Transverse colon (tissue), 4 donors: ENCODE results near the gene PRR18. TPM values are rescaled to one million over a fixed set of nuclear protein-coding genes. Genes with fewer than 3 reads are reported as not detected.
"Not testable (repeated sequence)": the region's sequence is repeated elsewhere in the genome, so short reads cannot be mapped to it uniquely, and the experiment has no call there.

Experiments used
- DNase-seq: peaks from one replicate; pipeline ENCODE4 v3.0.0-alpha.2; 2019
- H3K27ac ChIP-seq, 4 donors: fragments of 200-600 bp; sonication (generic); 2 replicates each; pipeline ENCODE4 v1.5.1; 2016 to 2018; ENCODE audit warnings: inconsistent platforms in 4 of 4
- H3K27me3 ChIP-seq: fragments of 200-600 bp; sonication (generic); 2 replicates; pipeline ENCODE4 v1.5.1; 2017; ENCODE audit warnings: inconsistent platforms
- H3K36me3 ChIP-seq, 4 donors: fragments of 200-600 bp; sonication (generic); 2 replicates each; pipeline ENCODE4 v1.5.1; 2017 to 2019; ENCODE audit warnings: inconsistent platforms in 4 of 4
- H3K4me1 ChIP-seq, 4 donors: fragments of 200-600 bp; sonication (generic); 2 replicates each; pipeline ENCODE4 v1.5.1; 2017 to 2020; ENCODE audit warnings: inconsistent platforms in 4 of 4
- H3K4me3 ChIP-seq, 4 donors: fragments of 200-600 bp; sonication (generic); 1 replicate in 1 of 4; 2 replicates in 3 of 4; pipeline versions ENCODE4 v1.5.1 to v1.6.1; 2017 to 2019; ENCODE audit warnings: inconsistent platforms in 4 of 4
- H3K9me3 ChIP-seq, 2 donors: fragments of 200-600 bp; sonication (generic); 2 replicates each; pipeline ENCODE4 v1.5.1; 2017 to 2019; ENCODE audit warnings: inconsistent platforms in 2 of 2
- CTCF ChIP-seq, 5 experiments: fragments of 200-600 bp in 3 of 5; fragments of 450-650 bp in 2 of 5; sonication (generic) in 3 of 5; IDR thresholded peaks; 1 replicate in 2 of 5; 2 replicates in 3 of 5; pipeline ENCODE4 v1.5.1; 2016 to 2017; ENCODE audit warnings: antibody characterized with exemption in 5 of 5, inconsistent platforms in 3 of 5, mild to moderate bottlenecking in 2 of 5, moderate library complexity in 1 of 5
- EP300 ChIP-seq: sonication (generic); formaldehyde crosslinking; IDR thresholded peaks from one replicate; pipeline ENCODE4 v1.6.1; 2017; ENCODE audit warnings: antibody characterized with exemption, low read depth
- POLR2A ChIP-seq: fragments of 450-650 bp; IDR thresholded peaks from one replicate; pipeline ENCODE4 v1.6.1; 2016; ENCODE audit warnings: antibody characterized with exemption, mild to moderate bottlenecking, moderate library complexity
- POLR2AphosphoS5 ChIP-seq, 3 donors: sonication (generic); formaldehyde crosslinking; IDR thresholded peaks; one replicate each; pipeline ENCODE4 v1.6.1; 2016; ENCODE audit warnings: antibody characterized with exemption in 3 of 3
- WGBS, 2 donors: methylation state at CpG; one replicate each; pipeline ENCODE4 v1.1.5; 2018; ENCODE audit warnings: low coverage in 1 of 2; 5-methylcytosine and 5-hydroxymethylcytosine counted together
- in situ Hi-C, 4 donors: fragments of 200-750 bp; cut with MboI; loops; one replicate each; pipeline versions ENCODE4 v1.15.0 to v1.15.1; 2017; ENCODE audit warnings: low sequenced_read_pairs in 3 of 4, low pct_ligation_motif_present in 1 of 4, low pct_unique_long_range_greater_than_20kb in 1 of 4
- intact Hi-C: fragments of 100-400 bp; cut with DNase I; formaldehyde crosslinking; loops from one replicate; pipeline ENCODE4 v1.15.1; 2023; ENCODE audit warnings: low total_unique reads
- total RNA-seq, 4 donors: library from RNA; depleted of rRNA; stranded (reverse); fragments of >200 nt; gene quantifications; one replicate each; pipeline ENCODE4 v1.1.0, GENCODE V29; 2016

PRR18 gene
- total RNA-seq, 4 donors from 2014 or later = not detected

GRCh38 chr6:166346965-166347364 is 38.8 kb upstream of the PRR18 start:
- H3K27ac ChIP-seq = no peak overlapping the region
- TF ChIP-seq POLR2AphosphoS5 (IDR thresholded peaks at IDR 0.05) (no peak), EP300 (no peak), CTCF (IDR thresholded peaks at IDR 0.05) (no peak), POLR2A (no peak)
- peaks cover 0 to 5% of the 10 kb centered on the region in 2 donors for H3K9me3 ChIP-seq
- H3K36me3 ChIP-seq = no peaks in the 10 kb centered on the region
- H3K27me3 ChIP-seq = no peaks in the 10 kb centered on the region
- H3K4me1 ChIP-seq = peaks cover 3 to 13% (median 7%) of the 10 kb centered on the region in 4 donors
- intact Hi-C loops (no loop called here), in situ Hi-C loops (no loop called here)
- no peak for DNase-seq
- H3K4me3 ChIP-seq = no peak overlapping the region

- TF ChIP-seq POLR2A (no peak), EP300 (no peak), POLR2AphosphoS5 (IDR thresholded peaks at IDR 0.05) (no peak), CTCF (IDR thresholded peaks at IDR 0.05) (no peak)
- H3K36me3 ChIP-seq = no peaks in the 10 kb centered on the region
- H3K27ac ChIP-seq = no peak overlapping the region
- in situ Hi-C loops (no loop called here), intact Hi-C loops (no loop called here)
- no peak for DNase-seq
- peaks cover 0 to 5% of the 10 kb centered on the region in 2 donors for H3K9me3 ChIP-seq
- WGBS, 2 donors = 83% methylated on average over 3 of the region's 3 CpGs; no CpG with 5 or more reads in 1 of the 2 donors
- peaks cover under 1 to 11% (median 7%) of the 10 kb centered on the region in 4 donors for H3K4me1 ChIP-seq
- no peaks in the 10 kb centered on the region for H3K27me3 ChIP-seq
- no peak overlapping the region for H3K4me3 ChIP-seq
Observed at GRCh38 chr6:166346449-166346848, 38.3 kb upstream of the PRR18 start.

- H3K4me3 ChIP-seq, H3K9me3 ChIP-seq, H3K27me3 ChIP-seq, in situ Hi-C loops, H3K36me3 ChIP-seq, intact Hi-C loops, H3K27ac ChIP-seq, DNase-seq: not testable (repeated sequence)
- H3K4me1 ChIP-seq = peaks cover 8 to 19% (median 15%) of the 10 kb centered on the region in 4 donors
- WGBS, 2 donors = 83 to 89% methylated on average over 6 to 9 of the region's 9 CpGs
Observed at GRCh38 chr6:166345672-166346071, 37.5 kb upstream of the PRR18 start.

GRCh38 chr6:166344921-166345320 is 36.7 kb upstream of the PRR18 start:
- H3K27ac ChIP-seq, H3K4me3 ChIP-seq, H3K27me3 ChIP-seq, DNase-seq, H3K9me3 ChIP-seq, H3K36me3 ChIP-seq, in situ Hi-C loops, intact Hi-C loops: not testable (repeated sequence)
- H3K4me1 ChIP-seq = peaks cover 16 to 25% (median 22%) of the 10 kb centered on the region in 4 donors
- WGBS, 2 donors = 60 to 86% methylated on average over 1 to 2 of the region's 2 CpGs

GRCh38 chr6:166344240-166344639 is 36.0 kb upstream of the PRR18 start:
- intact Hi-C loops = no loop called here
- no peaks in the 10 kb centered on the region for H3K36me3 ChIP-seq
- H3K4me1 ChIP-seq = peaks cover 19 to 32% (median 22%) of the 10 kb centered on the region in 4 donors
- no peak for TF ChIP-seq POLR2AphosphoS5 (IDR thresholded peaks at IDR 0.05)
- no peak for TF ChIP-seq CTCF (IDR thresholded peaks at IDR 0.05)
- TF ChIP-seq POLR2A = no peak
- no peak for TF ChIP-seq EP300
- H3K27me3 ChIP-seq = no peaks in the 10 kb centered on the region
- no peaks in the 10 kb centered on the region for H3K9me3 ChIP-seq
- no peak overlapping the region for H3K27ac ChIP-seq
- H3K4me3 ChIP-seq = no peak overlapping the region
- DNase-seq = no peak
- in situ Hi-C loops = no loop called here
- 97% methylated on average over 8 of the region's 8 CpGs; no CpG with 5 or more reads in 1 of the 2 donors for WGBS, 2 donors
